HL-60 (cell line): ENCODE data around the gene TBC1D22A.

ENCODE experiments used
- DNase-seq, 2 experiments: peaks; one replicate each; pipeline ENCODE4 v3.0.0-alpha.2; 2010 to 2020; ENCODE audit warnings: low read depth in 1 of 2, low spot score in 1 of 2
- H3K27ac ChIP-seq: fragments of 250-450 bp; sonication (Bioruptor Pico); replicated peaks from 2 replicates; pipeline ENCODE4 v1.5.1; 2020; ENCODE audit warnings: mild to moderate bottlenecking, moderate library complexity
- H3K27me3 ChIP-seq: fragments of 250-450 bp; sonication (Bioruptor Pico); 2 replicates; pipeline ENCODE4 v1.5.1; 2021; ENCODE audit warnings: mild to moderate bottlenecking, moderate library complexity; ENCODE audit not compliant: insufficient read depth, poor library complexity, severe bottlenecking
- H3K4me3 ChIP-seq: replicated peaks from 2 replicates; pipeline ENCODE4 v1.5.1; 2011; ENCODE audit warnings: mild to moderate bottlenecking, control low read depth, low read length; ENCODE audit not compliant: insufficient read depth
- GABPA ChIP-seq: IDR thresholded peaks from 2 replicates; pipeline ENCODE4 v1.6.1; 2012; ENCODE audit warnings: low read depth
- POLR2AphosphoS5 ChIP-seq: IDR thresholded peaks from 2 replicates; pipeline ENCODE4 v1.6.1; 2012; ENCODE audit warnings: low read depth
- SPI1 ChIP-seq: IDR thresholded peaks from 2 replicates; pipeline ENCODE4 v1.6.1; 2012; ENCODE audit warnings: low read depth, mild to moderate bottlenecking, borderline replicate concordance
- TF ChIP-seq, protein P1 (sequence below): IDR thresholded peaks from one replicate; pipeline ENCODE4 v1.5.1; 2011; ENCODE audit warnings: low read length, control low read depth, inconsistent platforms; ENCODE audit not compliant: insufficient read depth
- TF ChIP-seq, protein P2 (sequence below): IDR thresholded peaks from 2 replicates; pipeline ENCODE4 v1.6.1; 2012; ENCODE audit warnings: low read depth; ENCODE audit not compliant: insufficient replicate concordance

The TBC1D22A gene

DNA sequence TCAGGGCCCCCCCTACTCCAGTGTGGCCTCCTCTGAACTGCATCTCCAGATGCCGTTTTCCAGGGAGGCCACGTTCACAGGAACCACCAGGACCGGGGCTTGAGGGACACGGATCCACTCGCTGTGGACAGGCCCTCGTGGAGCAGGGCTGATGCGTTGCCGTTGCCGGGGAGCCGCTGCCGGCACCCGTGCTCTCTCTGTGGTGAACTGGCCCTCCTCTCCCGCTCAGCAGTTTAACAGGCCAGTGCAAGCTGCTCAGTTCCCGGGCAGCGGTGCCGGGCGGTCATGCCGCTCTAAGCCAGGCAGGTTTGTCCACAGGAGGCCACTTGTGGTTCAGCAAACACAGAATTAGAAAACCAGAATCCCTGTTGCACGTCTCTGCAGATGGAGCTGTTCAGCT lies 301.6 kb downstream of the TBC1D22A start:
- Histone ChIP-seq H3K27ac (no peak overlapping the region), H3K4me3 (no peak overlapping the region), H3K27me3 (no peaks in the 10 kb centered on the region)
- no peak for DNase-seq
- TF ChIP-seq GABPA (no peak), SPI1 (no peak), POLR2AphosphoS5 (no peak)
- TF ChIP-seq, protein P1, sequence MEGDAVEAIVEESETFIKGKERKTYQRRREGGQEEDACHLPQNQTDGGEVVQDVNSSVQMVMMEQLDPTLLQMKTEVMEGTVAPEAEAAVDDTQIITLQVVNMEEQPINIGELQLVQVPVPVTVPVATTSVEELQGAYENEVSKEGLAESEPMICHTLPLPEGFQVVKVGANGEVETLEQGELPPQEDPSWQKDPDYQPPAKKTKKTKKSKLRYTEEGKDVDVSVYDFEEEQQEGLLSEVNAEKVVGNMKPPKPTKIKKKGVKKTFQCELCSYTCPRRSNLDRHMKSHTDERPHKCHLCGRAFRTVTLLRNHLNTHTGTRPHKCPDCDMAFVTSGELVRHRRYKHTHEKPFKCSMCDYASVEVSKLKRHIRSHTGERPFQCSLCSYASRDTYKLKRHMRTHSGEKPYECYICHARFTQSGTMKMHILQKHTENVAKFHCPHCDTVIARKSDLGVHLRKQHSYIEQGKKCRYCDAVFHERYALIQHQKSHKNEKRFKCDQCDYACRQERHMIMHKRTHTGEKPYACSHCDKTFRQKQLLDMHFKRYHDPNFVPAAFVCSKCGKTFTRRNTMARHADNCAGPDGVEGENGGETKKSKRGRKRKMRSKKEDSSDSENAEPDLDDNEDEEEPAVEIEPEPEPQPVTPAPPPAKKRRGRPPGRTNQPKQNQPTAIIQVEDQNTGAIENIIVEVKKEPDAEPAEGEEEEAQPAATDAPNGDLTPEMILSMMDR = no peak
- TF ChIP-seq, protein P2, sequence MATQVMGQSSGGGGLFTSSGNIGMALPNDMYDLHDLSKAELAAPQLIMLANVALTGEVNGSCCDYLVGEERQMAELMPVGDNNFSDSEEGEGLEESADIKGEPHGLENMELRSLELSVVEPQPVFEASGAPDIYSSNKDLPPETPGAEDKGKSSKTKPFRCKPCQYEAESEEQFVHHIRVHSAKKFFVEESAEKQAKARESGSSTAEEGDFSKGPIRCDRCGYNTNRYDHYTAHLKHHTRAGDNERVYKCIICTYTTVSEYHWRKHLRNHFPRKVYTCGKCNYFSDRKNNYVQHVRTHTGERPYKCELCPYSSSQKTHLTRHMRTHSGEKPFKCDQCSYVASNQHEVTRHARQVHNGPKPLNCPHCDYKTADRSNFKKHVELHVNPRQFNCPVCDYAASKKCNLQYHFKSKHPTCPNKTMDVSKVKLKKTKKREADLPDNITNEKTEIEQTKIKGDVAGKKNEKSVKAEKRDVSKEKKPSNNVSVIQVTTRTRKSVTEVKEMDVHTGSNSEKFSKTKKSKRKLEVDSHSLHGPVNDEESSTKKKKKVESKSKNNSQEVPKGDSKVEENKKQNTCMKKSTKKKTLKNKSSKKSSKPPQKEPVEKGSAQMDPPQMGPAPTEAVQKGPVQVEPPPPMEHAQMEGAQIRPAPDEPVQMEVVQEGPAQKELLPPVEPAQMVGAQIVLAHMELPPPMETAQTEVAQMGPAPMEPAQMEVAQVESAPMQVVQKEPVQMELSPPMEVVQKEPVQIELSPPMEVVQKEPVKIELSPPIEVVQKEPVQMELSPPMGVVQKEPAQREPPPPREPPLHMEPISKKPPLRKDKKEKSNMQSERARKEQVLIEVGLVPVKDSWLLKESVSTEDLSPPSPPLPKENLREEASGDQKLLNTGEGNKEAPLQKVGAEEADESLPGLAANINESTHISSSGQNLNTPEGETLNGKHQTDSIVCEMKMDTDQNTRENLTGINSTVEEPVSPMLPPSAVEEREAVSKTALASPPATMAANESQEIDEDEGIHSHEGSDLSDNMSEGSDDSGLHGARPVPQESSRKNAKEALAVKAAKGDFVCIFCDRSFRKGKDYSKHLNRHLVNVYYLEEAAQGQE = no peak

DNA sequence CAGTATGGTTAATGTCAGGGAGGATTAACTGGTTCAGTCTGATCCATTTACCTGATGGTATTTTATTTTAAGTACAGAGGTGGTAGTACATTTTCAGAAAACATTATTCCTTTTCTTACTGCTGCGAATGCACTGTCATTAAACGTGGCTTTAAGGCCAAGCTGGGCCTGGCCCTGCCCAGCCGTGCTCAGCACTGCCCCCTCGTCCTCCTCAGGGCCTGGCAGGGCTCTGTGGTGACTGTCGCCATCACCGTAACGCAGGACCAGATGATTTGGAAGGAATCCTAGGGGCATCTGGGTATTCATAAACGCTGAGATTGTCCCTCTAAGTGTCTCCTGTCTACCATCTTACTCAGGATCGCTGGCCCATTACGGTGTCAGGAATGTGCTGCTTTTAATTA lies 302.0 kb downstream of the TBC1D22A start:
- H3K27ac ChIP-seq = no peak overlapping the region
- no peak overlapping the region for H3K4me3 ChIP-seq
- no peaks in the 10 kb centered on the region for H3K27me3 ChIP-seq
- TF ChIP-seq POLR2AphosphoS5 = no peak
- no peak for TF ChIP-seq GABPA
- TF ChIP-seq, protein P2 = no peak
- TF ChIP-seq, protein P1 = no peak
- no peak for TF ChIP-seq SPI1
- no peak for DNase-seq

DNA sequence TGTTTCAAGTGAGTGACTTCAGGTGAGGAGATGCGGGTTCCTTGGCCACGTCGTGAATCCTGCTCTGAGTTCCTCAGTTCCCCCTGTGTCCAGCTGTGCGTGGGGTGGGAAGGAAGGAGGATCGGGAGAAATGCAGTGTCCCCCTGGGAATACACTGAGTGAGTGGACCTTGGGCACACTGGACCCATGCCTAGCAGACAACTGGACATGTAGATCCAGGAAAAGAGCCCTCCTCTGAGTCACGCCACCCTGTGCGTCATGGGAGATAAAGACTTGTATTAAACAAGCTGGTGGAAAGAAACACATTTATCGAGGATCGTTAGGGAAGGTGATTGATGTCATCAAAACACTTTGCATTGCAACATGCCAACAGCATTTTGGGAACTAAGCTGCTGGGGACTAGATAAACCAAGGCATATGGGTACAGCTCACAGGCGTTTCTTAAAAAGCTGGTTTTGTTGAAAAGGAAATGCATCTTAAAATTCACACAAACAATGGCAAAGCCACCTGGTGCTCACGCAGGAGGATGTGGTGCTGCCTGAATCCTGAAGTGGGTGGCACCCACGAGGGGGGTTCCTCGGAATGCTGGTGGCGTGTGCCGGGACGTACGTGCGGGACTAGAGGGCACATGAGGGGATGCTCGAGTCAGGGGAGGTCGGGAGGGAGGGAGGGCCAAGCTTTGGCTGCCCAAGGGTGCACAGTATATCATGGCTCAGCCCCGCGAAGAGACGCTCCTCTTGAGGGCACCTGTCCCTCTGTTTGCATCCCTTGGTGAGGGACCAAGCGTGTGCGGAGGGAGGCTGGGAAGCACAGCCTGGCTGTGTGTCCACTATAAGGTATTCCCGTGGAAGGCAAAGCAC lies 303.5 kb downstream of the TBC1D22A start:
- TF ChIP-seq, protein P1 = no peak
- TF ChIP-seq GABPA (no peak), POLR2AphosphoS5 (no peak), SPI1 (no peak)
- H3K27ac ChIP-seq = no peak overlapping the region
- DNase-seq = no peak
- H3K4me3 ChIP-seq = no peak overlapping the region
- no peaks in the 10 kb centered on the region for H3K27me3 ChIP-seq

DNA sequence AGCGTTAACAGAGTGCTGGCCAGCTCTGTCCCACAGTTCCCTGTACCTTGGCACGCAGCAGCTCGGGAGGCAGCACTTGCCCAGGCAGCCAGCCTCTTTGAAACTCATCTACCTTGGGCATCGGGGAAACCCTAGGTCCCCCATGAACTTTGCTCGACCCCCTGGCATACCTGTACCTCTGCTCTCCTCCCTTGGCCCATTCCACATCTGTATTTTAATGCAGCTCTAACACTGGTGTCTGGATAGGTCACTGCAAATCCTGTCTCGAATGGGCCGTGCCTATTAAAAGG lies 304.1 kb downstream of the TBC1D22A start:
- Histone ChIP-seq H3K4me3 (no peak overlapping the region), H3K27ac (no peak overlapping the region), H3K27me3 (no peaks in the 10 kb centered on the region)
- TF ChIP-seq, protein P2 = no peak
- DNase-seq = no peak
